NCI-H524 (cell line): Measurements from ENCODE around the gene PXMP2.
"Not testable (repeated sequence)": the region's sequence is repeated elsewhere in the genome, so short reads cannot be mapped to it uniquely, and the experiment has no call there.

ENCODE experiments used
- DNase-seq, 2 experiments: peaks; one replicate each; lab custom pipeline; 2025; lab: John Stamatoyannopoulos, UW

PXMP2 gene

DNA sequence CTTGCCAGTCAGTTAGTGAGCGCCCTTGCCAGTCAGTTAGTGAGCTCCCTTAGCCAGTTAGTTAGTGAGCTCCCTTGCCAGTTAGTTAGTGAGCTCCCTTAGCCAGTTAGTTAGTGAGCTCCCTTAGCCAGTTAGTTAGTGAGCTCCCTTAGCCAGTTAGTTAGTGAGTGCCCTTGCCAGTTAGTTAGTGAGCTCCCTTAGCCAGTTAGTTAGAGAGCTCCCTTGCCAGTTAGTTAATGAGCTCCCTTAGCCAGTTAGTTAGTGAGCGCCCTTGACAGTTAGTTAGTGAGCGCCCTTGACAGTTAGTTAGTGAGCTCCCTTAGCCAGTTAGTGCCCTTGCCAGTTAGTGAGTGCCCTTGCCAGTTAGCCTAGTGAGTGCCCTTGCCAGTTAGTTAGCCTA lies 7.5 kb downstream of the PXMP2 start:
- not testable (repeated sequence) for DNase-seq

DNA sequence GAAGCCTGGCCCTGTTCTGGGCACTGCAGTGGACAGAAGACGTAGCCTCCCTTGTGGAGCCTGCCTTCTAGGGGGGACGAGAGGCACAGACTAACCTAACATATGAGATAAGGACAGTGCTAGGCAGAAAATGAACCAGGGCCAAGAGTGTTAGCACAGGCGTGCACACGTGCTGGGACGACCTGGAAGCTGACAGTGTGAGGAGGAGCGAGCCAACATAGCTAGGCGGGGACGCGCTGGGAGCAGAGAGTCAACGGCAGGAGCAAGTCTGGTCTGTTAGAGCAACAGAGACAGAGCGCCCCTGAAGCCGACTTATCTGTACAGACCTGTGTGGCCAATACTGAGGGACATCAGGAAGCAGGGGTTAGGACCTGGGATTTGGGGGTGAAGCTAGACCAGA lies 8.0 kb downstream of the PXMP2 start:
- DNase-seq = no peak

GRCh38 chr12:132698341-132698740 lies 11.0 kb downstream of the PXMP2 start:
- DNase-seq = no peak

DNA sequence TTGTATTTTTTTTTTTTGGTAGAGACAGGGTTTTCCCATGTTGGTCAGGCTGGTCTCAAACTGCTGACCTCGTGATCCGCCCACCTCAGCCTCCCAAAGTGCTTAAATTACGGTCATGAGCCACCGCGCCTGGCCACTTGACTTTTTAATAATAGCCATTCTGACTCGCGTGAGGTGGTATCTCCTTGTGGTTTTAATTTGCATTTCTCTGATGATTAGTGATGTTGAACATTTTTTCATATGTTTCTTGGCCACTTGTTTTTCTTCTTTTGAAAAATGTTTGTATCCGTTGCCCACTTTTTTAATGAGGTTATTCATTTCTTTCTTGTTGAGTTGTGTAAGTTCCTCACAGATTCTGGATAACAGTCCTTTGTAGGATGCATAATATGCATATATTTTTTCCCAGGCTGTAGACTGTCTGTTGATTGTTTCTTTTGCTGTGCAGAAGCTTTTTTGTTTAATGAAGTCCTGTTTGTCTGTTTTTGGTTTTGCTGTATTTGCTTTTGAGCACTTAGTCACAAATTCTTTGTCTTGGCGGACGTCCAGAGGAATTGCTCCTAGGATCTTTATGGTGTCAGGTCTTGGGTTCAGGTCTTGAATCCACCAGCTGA lies 12.9 kb downstream of the PXMP2 start:
- DNase-seq = no peak

DNA sequence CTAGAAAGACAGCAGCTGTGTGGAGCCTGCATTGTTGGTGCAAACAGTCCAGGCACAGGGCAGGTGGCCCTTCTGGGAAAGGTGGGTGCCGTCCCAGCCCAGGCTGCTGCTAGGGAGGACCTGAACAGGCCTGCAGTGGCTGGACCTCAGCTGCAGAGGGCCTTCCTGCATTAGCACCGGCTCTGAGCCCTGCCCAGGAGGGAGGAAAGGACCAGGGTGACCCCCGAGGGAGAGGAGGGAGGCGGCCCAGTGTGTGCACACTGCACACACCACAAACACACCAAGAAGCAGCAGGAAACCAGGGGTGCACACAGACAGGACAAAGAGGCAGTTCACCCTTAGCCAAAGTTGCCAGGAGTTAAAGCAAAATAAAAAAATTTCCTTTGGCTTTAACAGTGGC lies 15.3 kb downstream of the PXMP2 start:
- no peak for DNase-seq

GRCh38 chr12:132703641-132704040 lies 16.3 kb downstream of the PXMP2 start:
- DNase-seq = no peak

GRCh38 chr12:132707241-132707640 lies 19.9 kb downstream of the PXMP2 start:
- DNase-seq = no peak

DNA sequence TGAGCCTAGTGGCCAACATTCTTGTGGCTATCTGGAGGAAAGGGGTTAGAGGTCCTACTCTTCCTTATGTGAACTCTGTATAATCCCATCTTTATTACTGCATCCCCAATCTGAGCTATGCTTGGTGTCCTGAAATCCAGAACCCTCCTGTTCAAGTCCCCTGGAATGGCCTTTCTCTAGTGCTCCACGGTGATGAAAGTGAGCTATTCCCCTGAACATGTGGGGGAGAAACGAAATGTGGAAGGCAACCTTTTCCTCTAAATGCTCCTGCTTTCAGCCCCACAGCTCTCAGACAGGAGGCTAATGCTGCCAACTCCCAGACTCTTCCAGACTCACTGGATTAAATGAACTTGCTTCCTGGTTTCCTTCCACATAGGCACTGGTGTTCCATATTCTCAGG lies 20.8 kb downstream of the PXMP2 start:
- no peak for DNase-seq

DNA sequence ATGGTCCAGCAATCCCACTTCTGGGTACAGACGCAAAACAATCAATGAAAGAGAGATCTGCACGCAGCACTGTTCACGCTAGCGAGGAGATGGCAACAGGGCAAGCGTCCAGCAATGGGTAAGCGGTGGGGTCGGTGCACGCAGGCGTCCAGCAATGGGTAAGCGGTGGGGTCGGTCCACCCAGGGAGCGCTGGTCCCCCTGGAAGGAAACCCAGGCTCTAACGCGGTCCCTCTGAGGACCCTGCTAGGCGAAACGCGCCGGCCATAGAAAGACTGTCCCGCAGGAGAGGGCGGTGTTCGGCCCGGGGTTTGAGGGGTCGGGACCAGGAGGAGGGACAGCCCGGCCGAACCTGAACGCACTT lies 22.6 kb downstream of the PXMP2 start:
- DNase-seq = no peak

DNA sequence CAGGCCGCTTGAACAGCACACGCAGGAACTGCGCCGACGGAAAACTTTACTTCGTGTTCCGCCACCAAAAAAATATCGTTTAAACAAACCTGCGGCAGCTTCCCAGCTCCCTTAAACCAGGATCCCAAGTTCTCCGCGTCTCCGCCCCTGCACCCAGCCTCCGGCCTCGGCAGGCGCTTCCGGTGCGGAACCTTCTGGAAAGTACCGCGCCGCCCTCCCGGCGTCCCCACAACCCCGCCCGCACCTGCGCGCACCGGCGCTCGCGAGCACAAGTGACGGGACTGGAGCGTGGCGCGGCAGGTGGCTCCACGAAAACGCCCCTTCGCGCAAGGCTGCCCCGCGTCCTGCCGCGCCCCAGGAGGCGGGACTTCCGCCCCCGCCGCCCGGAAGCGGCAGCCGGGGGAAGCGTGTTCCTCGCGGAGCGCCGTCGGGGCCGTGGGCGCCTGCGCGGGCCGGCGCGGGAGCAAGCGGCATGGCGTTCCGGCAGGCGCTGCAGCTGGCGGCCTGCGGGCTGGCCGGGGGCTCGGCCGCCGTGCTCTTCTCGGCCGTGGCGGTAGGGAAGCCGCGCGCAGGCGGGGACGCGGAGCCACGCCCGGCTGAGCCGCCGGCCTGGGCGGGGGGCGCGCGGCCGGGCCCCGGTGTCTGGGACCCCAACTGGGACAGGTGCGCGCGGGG lies 23.2 kb downstream of the PXMP2 start, which contains the start of gene PGAM5:
Gene PGAM5 (plus strand): TSS at position 438 of the 675 bp plus-strand sequence. CDS start 35 bp downstream, at position 473.
- DNase-seq = peak; percentile 62 to 81

- no peak for DNase-seq
These were observed 23.9 kb downstream of the PXMP2 start for GRCh38 chr12:132711080-132711843.

DNA sequence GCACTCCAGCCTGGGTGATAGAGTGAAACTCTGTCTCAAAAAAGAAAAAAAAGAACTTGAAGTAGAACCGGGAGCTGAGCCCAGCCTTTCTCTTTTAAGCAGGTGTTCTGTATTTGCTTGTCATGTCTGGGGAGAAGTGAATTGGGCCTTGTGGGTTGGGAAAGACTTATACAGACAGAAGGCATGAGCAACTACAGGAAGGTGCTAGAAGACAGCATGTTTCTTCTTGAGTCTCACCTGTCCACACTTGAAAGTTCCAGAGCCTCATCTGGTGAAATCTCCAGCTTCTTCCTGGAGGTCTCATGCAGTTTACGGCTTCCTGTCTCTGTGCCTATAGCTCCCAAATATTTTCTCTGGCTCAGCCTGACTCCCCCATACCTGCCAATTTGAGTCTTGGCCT lies 25.7 kb downstream of the PXMP2 start:
- no peak for DNase-seq

GRCh38 chr12:132715874-132716273 lies 28.5 kb downstream of the PXMP2 start:
- DNase-seq = no peak

DNA sequence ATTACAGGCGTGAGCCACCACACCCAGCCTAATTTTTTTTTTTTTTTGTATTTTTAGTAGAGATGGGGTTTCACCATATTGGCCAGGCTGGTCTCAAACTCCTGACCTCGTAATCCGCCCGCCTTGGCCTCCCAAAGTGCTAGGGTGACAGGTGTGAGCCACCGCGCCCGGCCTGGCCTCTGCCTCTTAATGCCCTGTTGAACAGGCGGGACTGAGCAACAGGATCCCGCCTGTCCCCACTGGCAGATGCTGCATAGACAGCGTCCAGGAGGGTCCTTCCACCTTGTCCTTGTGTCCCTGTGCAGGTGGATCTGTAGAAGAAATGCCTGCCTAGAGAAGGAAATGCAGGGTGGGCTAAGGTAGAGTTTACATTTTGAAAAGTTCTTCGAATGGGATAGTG lies 29.0 kb downstream of the PXMP2 start:
- DNase-seq = no peak

DNA sequence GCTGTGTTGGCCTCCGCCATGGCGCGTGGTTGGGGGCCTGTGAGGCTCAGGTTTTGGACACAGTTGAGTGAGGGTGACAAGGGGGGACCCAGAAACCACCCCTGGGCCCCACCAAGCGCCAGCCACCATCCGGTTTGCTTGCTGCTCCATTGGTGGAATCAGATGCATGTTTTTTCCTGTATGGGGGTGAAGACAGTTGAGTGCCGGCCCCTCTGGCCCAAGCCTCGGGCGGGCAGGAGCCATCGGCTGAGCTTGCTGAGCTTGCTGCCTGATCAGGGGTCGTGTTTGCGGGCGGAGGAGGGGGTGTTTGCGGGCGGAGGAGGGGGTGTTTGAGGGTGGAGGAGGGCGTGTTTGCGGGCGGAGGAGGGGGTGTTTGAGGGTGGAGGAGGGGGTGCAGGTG lies 29.6 kb downstream of the PXMP2 start:
- no peak for DNase-seq

DNA sequence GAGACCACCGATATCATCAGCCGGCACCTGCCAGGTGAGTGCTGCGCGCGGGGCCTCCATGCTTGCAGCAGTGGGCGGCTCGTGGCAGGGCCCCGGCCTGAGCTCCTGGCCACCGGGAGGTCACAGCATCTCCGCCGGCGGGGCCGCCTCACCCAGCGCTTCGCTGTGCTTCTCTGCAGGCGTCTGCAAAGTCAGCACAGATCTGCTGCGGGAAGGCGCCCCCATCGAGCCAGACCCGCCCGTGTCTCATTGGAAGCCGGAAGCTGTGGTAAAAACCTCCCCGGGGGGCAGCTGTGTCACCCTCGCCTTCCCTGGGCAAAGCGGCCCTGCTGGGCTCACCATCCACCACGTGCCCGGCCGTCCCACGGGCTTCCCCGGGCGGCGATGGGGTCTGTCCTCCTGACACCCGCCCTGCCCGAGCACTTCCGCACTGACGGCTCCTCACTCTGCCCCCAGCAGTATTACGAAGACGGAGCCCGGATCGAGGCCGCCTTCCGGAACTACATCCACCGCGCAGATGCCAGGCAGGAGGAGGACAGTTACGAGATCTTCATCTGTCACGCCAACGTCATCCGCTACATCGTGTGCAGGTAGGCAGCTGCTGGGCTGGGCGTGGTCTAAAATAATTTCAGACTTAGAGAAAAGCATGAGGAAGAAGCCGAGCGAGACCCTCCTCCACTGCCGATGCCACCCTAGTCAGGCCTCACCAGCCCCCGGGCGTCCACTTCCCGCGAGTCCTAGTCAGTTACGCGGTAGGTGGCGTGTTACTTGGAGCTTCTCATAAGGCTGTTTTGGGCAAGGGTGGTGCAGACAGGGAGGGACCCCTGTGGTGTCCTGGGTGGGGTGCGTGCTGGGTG lies 30.4 kb downstream of the PXMP2 start:
- no peak for DNase-seq

DNA sequence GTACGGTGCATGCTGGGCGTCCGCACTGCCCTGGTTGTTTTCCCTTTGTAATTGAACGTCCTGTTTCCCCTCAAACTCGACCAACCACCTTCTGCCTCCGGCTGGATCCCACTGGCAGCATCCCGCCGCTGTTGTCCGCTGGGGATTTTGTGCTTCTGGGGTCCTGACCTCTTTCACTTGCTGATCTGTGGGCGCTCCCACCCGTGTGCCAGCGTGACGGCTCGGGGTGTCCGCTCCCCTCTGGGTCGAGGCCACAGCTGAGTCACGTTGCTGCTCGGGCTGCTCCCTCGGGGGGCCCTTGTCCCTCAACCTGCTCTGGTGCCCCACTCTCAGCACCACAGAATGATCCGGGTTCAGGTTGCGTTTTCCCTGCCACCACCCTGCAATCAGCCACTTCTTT lies 31.3 kb downstream of the PXMP2 start:
- no peak for DNase-seq

DNA sequence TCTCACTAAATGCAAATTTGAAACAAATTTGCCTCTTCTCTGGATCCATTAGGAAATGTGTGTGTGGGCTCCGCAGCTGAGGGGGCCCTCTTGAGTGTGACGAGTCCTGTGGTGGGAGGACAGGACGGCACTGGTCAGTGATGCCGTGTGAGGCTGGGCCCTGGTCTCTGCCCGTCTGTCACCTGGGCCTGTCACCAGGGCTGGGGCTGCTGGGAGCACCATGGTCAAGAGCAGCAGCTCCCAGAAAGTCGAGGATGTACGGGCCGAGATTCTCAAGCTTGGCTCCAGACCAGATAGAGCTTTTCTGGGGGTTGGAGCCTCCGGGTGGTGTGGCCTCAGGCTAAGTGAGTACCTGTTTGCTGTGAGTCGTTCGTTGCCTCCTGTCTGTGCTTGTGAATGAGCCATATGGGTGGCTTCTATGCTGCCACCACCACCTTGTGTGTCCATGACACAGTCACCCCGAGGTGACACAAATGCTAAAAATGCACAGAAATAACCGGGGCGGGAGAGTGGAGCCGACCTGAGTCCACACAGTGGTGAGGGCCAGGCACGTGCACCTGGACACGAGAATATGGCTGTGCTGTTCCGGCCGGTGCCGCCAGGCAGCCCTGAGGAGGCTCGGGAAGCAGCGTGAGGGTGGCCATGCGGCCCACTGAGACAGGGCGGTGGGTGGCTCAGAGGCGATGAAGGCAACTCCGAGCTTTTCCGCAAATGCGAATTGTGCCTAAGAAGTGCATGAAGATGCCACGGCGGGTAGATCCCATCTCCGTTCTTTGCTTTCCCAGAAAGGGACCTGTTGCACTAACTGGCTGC lies 32.0 kb downstream of the PXMP2 start:
- DNase-seq = no peak

- DNase-seq = no peak
These were observed 32.6 kb downstream of the PXMP2 start for GRCh38 chr12:132719954-132720324.

DNA sequence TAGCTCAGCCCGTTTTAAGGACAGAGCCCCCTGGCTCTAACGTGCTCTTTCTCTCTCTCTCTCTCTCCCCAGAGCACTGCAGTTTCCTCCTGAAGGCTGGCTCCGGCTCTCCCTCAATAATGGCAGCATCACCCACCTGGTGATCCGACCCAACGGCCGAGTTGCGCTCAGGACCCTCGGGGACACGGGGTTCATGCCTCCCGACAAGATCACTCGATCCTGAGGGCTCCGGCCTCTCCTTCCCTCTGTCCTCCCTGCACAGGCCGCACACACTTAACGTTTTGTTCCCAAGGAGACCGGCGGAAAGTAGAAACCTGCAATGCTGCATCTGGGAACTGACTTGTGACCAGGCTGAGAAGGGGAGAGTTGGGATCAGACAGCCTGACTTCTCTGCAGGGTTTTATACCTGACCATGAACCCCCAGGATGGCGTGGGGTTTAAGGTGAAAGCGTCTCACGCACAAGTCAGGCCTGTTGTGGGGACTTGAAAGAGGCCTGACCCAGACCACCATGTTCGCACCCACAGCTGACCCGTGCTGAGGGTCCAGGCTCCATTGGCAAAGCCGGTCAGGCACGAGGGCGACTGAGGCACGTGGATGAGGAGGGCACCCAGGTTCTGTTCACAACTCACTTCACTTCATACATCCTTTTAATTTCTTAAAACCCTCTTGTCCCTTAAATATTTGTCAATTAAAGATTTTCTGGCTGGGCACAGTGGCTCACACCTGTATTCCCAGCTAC lies 33.4 kb downstream of the PXMP2 start:
- no peak for DNase-seq
